Neural progenitor cell (in vitro differentiated cells): ENCODE measurements around the gene ATXN7L1. TPM values are rescaled to one million over a fixed set of nuclear protein-coding genes. Genes with fewer than 3 reads are reported as not detected.

Experiments used
- DNase-seq: peaks from one replicate; pipeline ENCODE4 v3.0.0-alpha.2; 2016; ENCODE audit warnings: low spot score
- H2AFZ ChIP-seq: fragments of 200-600 bp; sonication (generic); replicated peaks from 2 replicates; pipeline ENCODE4 v1.6.1; 2016; ENCODE audit warnings: antibody characterized with exemption
- H3F3A ChIP-seq: fragments of 200-600 bp; sonication (generic); 2 replicates; pipeline ENCODE4 v1.6.1; 2016; ENCODE audit warnings: antibody characterized with exemption, low read depth
- H3K27ac ChIP-seq: fragments of 200-600 bp; sonication (generic); 2 replicates; pipeline ENCODE4 v1.5.1; 2016; ENCODE audit warnings: mild to moderate bottlenecking
- H3K27me3 ChIP-seq: fragments of 200-600 bp; sonication (generic); 2 replicates; pipeline ENCODE4 v1.6.1; 2016; ENCODE audit warnings: mild to moderate bottlenecking, moderate library complexity
- H3K36me3 ChIP-seq: fragments of 200-600 bp; sonication (generic); 2 replicates; pipeline ENCODE4 v1.5.1; 2016
- H3K4me1 ChIP-seq: fragments of 200-600 bp; sonication (generic); 2 replicates; pipeline ENCODE4 v1.6.1; 2016; ENCODE audit warnings: mixed run types
- H3K4me2 ChIP-seq: fragments of 200-600 bp; sonication (generic); 2 replicates; pipeline ENCODE4 v1.6.1; 2016
- H3K4me3 ChIP-seq: fragments of 200-600 bp; sonication (generic); 2 replicates; pipeline ENCODE4 v1.5.1; 2016
- H3K79me2 ChIP-seq: fragments of 200-600 bp; sonication (generic); 2 replicates; pipeline ENCODE4 v1.6.1; 2016; ENCODE audit warnings: low read depth
- H3K9ac ChIP-seq: fragments of 200-600 bp; sonication (generic); 2 replicates; pipeline ENCODE4 v1.6.1; 2016
- H3K9me3 ChIP-seq: fragments of 200-600 bp; sonication (generic); 2 replicates; pipeline ENCODE4 v1.5.1; 2016; ENCODE audit warnings: low read depth
- H4K20me1 ChIP-seq: fragments of 200-600 bp; sonication (generic); 2 replicates; pipeline ENCODE4 v1.6.1; 2016; ENCODE audit warnings: low read depth
- H3K27ac Mint-ChIP-seq: 3 replicates; pipeline ENCODE4 v1.8.0; 2021; ENCODE audit warnings: mixed read lengths
- H3K27me3 Mint-ChIP-seq: 2 replicates; pipeline ENCODE4 v1.8.0; 2022; ENCODE audit warnings: low read depth, mild to moderate bottlenecking, inconsistent platforms, moderate library complexity, mixed read lengths; ENCODE audit not compliant: insufficient read depth
- H3K36me3 Mint-ChIP-seq: 3 replicates; pipeline ENCODE4 v1.8.0; 2021; ENCODE audit warnings: mixed read lengths
- H3K4me1 Mint-ChIP-seq: 3 replicates; pipeline ENCODE4 v1.8.0; 2021; ENCODE audit warnings: mixed read lengths
- H3K4me3 Mint-ChIP-seq: 3 replicates; pipeline ENCODE4 v1.8.0; 2021; ENCODE audit warnings: mild to moderate bottlenecking, moderate library complexity, mixed read lengths
- H3K9me3 Mint-ChIP-seq: 3 replicates; pipeline ENCODE4 v1.8.0; 2020; ENCODE audit warnings: mixed read lengths
- CTCF ChIP-seq: fragments of 200-600 bp; sonication (generic); IDR thresholded peaks from 2 replicates; pipeline ENCODE4 v1.5.1; 2017; ENCODE audit warnings: antibody characterized with exemption, mild to moderate bottlenecking
- EZH2 ChIP-seq: fragments of 200-600 bp; sonication (generic); IDR thresholded peaks from 2 replicates; pipeline ENCODE4 v1.6.1; 2017; ENCODE audit warnings: antibody characterized with exemption, mild to moderate bottlenecking, moderate library complexity
- EZH2phosphoT487 ChIP-seq: fragments of 200-600 bp; sonication (generic); IDR thresholded peaks from 2 replicates; pipeline ENCODE4 v1.6.1; 2017; ENCODE audit warnings: antibody characterized with exemption
- total RNA-seq: library from RNA; depleted of rRNA; stranded (reverse); fragments of >200 nt; gene quantifications from 2 replicates; pipeline ENCODE4 v1.2.3, GENCODE V29; 2015; ENCODE audit warnings: low replicate concordance

Gene ATXN7L1
- total RNA-seq, 1 donor from 2014 or later = 5.9 TPM

- no peak for DNase-seq
- no peak overlapping the region for H3K4me2 ChIP-seq
- H3K9me3 Mint-ChIP-seq = peaks cover 12% of the 10 kb centered on the region
- TF ChIP-seq EZH2 (no peak), CTCF (no peak), EZH2phosphoT487 (no peak)
- peaks cover 9% of the 10 kb centered on the region for H3K4me1 Mint-ChIP-seq
- no peaks in the 10 kb centered on the region for H3K9me3 ChIP-seq
- H3K27me3 Mint-ChIP-seq = peaks cover 6% of the 10 kb centered on the region
- H3K36me3 Mint-ChIP-seq = peaks cover 23% of the 10 kb centered on the region
- H3K4me3 ChIP-seq = no peak overlapping the region
- no peaks in the 10 kb centered on the region for H3K36me3 ChIP-seq
- H2AFZ ChIP-seq = no peak overlapping the region
- H3K79me2 ChIP-seq = no peaks in the 10 kb centered on the region
- H4K20me1 ChIP-seq = no peaks in the 10 kb centered on the region
- no peak overlapping the region for H3K27ac ChIP-seq
- H3K27ac Mint-ChIP-seq = no peak overlapping the region
- H3K4me3 Mint-ChIP-seq = no peak overlapping the region
- H3F3A ChIP-seq = no peaks in the 10 kb centered on the region
- H3K27me3 ChIP-seq = no peaks in the 10 kb centered on the region
- H3K4me1 ChIP-seq = no peaks in the 10 kb centered on the region
- no peak overlapping the region for H3K9ac ChIP-seq
These were observed 54.9 kb downstream of the ATXN7L1 start for GRCh38 chr7:105821527-105821926.

- H3K4me1 Mint-ChIP-seq = peaks cover 18% of the 10 kb centered on the region
- H3K79me2 ChIP-seq = no peaks in the 10 kb centered on the region
- no peak overlapping the region for H3K27ac ChIP-seq
- peaks cover 23% of the 10 kb centered on the region for H3K36me3 Mint-ChIP-seq
- no peaks in the 10 kb centered on the region for H3F3A ChIP-seq
- no peak overlapping the region for H3K9ac ChIP-seq
- no peak for DNase-seq
- H3K4me3 Mint-ChIP-seq = no peak overlapping the region
- H3K27me3 ChIP-seq = no peaks in the 10 kb centered on the region
- no peak overlapping the region for H3K4me2 ChIP-seq
- no peak for TF ChIP-seq CTCF
- TF ChIP-seq EZH2 = no peak
- TF ChIP-seq EZH2phosphoT487 = no peak
- H3K4me3 ChIP-seq = no peak overlapping the region
- H3K27ac Mint-ChIP-seq = no peak overlapping the region
- H3K4me1 ChIP-seq = no peaks in the 10 kb centered on the region
- H3K36me3 ChIP-seq = no peaks in the 10 kb centered on the region
- H3K9me3 ChIP-seq = no peaks in the 10 kb centered on the region
- peaks cover 12% of the 10 kb centered on the region for H3K9me3 Mint-ChIP-seq
- H4K20me1 ChIP-seq = peaks cover 4% of the 10 kb centered on the region
- no peak overlapping the region for H2AFZ ChIP-seq
- H3K27me3 Mint-ChIP-seq = peaks cover 10% of the 10 kb centered on the region
These were observed 55.9 kb downstream of the ATXN7L1 start for GRCh38 chr7:105820363-105821066.

- no peak for TF ChIP-seq CTCF
- TF ChIP-seq EZH2phosphoT487 = no peak
- TF ChIP-seq EZH2 = no peak
- H3K27me3 ChIP-seq = no peaks in the 10 kb centered on the region
- no peak overlapping the region for H3K4me2 ChIP-seq
- peaks cover 20% of the 10 kb centered on the region for H3K4me1 Mint-ChIP-seq
- H3K4me1 ChIP-seq = no peaks in the 10 kb centered on the region
- no peak overlapping the region for H3K9ac ChIP-seq
- peaks cover 5% of the 10 kb centered on the region for H4K20me1 ChIP-seq
- no peaks in the 10 kb centered on the region for H3K9me3 ChIP-seq
- H3K36me3 Mint-ChIP-seq = peaks cover 20% of the 10 kb centered on the region
- no peak for DNase-seq
- H3K79me2 ChIP-seq = no peaks in the 10 kb centered on the region
- H3K9me3 Mint-ChIP-seq = peaks cover 7% of the 10 kb centered on the region
- no peaks in the 10 kb centered on the region for H3F3A ChIP-seq
- no peak overlapping the region for H2AFZ ChIP-seq
- H3K27ac ChIP-seq = no peak overlapping the region
- no peak overlapping the region for H3K4me3 ChIP-seq
- H3K27ac Mint-ChIP-seq = no peak overlapping the region
- H3K4me3 Mint-ChIP-seq = no peak overlapping the region
- no peaks in the 10 kb centered on the region for H3K36me3 ChIP-seq
- peaks cover 10% of the 10 kb centered on the region for H3K27me3 Mint-ChIP-seq
These were observed 56.8 kb downstream of the ATXN7L1 start for GRCh38 chr7:105819559-105819958.
